Frontal cortex (tissue), 4 donors: ENCODE data around the gene BCOR. TPM values are rescaled to one million over a fixed set of nuclear protein-coding genes. Genes with fewer than 3 reads are reported as not detected.
A peak's percentile ranks its signal among the peaks of the same experiment; 100 is the strongest.

ENCODE experiments used
- DNase-seq, 2 donors: peaks; one replicate each; pipeline ENCODE4 v3.0.0; 2012; ENCODE audit warnings: low spot score in 2 of 2
- FAIRE-seq: peaks from 2 replicates; lab custom pipeline; 2012; peaks lifted over from hg19 to GRCh38; lab: Jason Lieb, UNC
- total RNA-seq: library from RNA; depleted of rRNA; stranded (reverse); fragments of >200 nt; gene quantifications from one replicate; pipeline ENCODE4 v1.2.3, GENCODE V29; 2014
- donor health status: control.
- donor health status: control.
- donor health status: control.

The BCOR gene
- 26.5 TPM for total RNA-seq

GRCh38 chrX:40097504-40098263 is at the start of gene BCOR:
Gene BCOR, minus strand, starts transcription at chrX:40097958. Its CDS starts 20,029 bp downstream, at chrX:40077929.
- no peak for FAIRE-seq
- peak; percentile 62 to 80 for DNase-seq

GRCh38 chrX:40147126-40147952 is 49.6 kb upstream of the BCOR start:
- no peak for DNase-seq
- FAIRE-seq: no peak

- FAIRE-seq (no peak), DNase-seq (peak in 1 of 2 donors; percentile 70)
These were observed 48.7 kb upstream of the BCOR start for GRCh38 chrX:40146262-40147125.

GRCh38 chrX:40145923-40146261 is 48.1 kb upstream of the BCOR start:
- DNase-seq (no peak), FAIRE-seq (no peak)

- DNase-seq: no peak
- FAIRE-seq: no peak
These were observed 47.5 kb upstream of the BCOR start for GRCh38 chrX:40145001-40145922.

- FAIRE-seq: no peak
- DNase-seq: no peak
These were observed 46.8 kb upstream of the BCOR start for GRCh38 chrX:40144576-40144975.

- FAIRE-seq: no peak
- no peak for DNase-seq
These were observed 46.2 kb upstream of the BCOR start for GRCh38 chrX:40143987-40144386.

GRCh38 chrX:40143001-40143400 is 45.2 kb upstream of the BCOR start:
- FAIRE-seq: no peak
- DNase-seq: no peak

- DNase-seq (no peak), FAIRE-seq (no peak)
These were observed 44.7 kb upstream of the BCOR start for GRCh38 chrX:40142417-40142816.

- FAIRE-seq (no peak), DNase-seq (no peak)
These were observed 43.1 kb upstream of the BCOR start for GRCh38 chrX:40140706-40141499.

GRCh38 chrX:40132751-40133150 is 35.0 kb upstream of the BCOR start:
- no peak for FAIRE-seq

GRCh38 chrX:40131654-40132337 is 34.0 kb upstream of the BCOR start:
- DNase-seq (no peak), FAIRE-seq (no peak)

More at GRCh38 chrX:40132751-40133150, 35.0 kb upstream of the BCOR start:
- DNase-seq: no peak

GRCh38 chrX:40130207-40130606 is 32.4 kb upstream of the BCOR start:
- DNase-seq (no peak), FAIRE-seq (no peak)

- no peak for DNase-seq
- no peak for FAIRE-seq
These were observed 29.3 kb upstream of the BCOR start for GRCh38 chrX:40127052-40127451.

- FAIRE-seq (no peak), DNase-seq (no peak)
These were observed 24.7 kb upstream of the BCOR start for GRCh38 chrX:40122487-40122886.

GRCh38 chrX:40121618-40122017 is 23.9 kb upstream of the BCOR start:
- FAIRE-seq (no peak), DNase-seq (no peak)

- FAIRE-seq: no peak
These were observed 23.3 kb upstream of the BCOR start for GRCh38 chrX:40120838-40121580.

More at GRCh38 chrX:40120838-40121580, 23.3 kb upstream of the BCOR start:
- no peak for DNase-seq
